Heart left ventricle (tissue), 16 donors: ENCODE results near the gene AGO3. TPM values are rescaled to one million over a fixed set of nuclear protein-coding genes. Genes with fewer than 3 reads are reported as not detected.

ENCODE experiments used
- ATAC-seq, 4 donors: fragments of 200-7000 bp; cut with Tn5 transposase; one replicate each; pipeline ENCODE4 v1.9.1; 2020 to 2022; ENCODE audit warnings: moderate library complexity in 4 of 4, mild to moderate bottlenecking in 3 of 4, moderate number of reproducible peaks in 1 of 4
- DNase-seq, 5 donors: peaks; one replicate each; pipeline ENCODE4 v3.0.0-alpha.2; 2020
- H3K27ac ChIP-seq, 12 donors: fragments of 200-600 bp; sonication (generic) in 4 of 12; one replicate each; pipeline versions ENCODE4 v1.5.0 to v1.8.0; 2016 to 2022; ENCODE audit warnings: mild to moderate bottlenecking in 2 of 12
- H3K27me3 ChIP-seq, 9 donors: fragments of 200-600 bp; sonication (generic) in 2 of 9; one replicate each; pipeline versions ENCODE4 v1.5.1 to v1.8.0; 2016 to 2022; ENCODE audit warnings: mild to moderate bottlenecking in 3 of 9
- H3K36me3 ChIP-seq, 9 donors: fragments of 200-600 bp; sonication (generic) in 2 of 9; one replicate each; pipeline versions ENCODE4 v1.5.0 to v1.8.0; 2018 to 2022; ENCODE audit warnings: mild to moderate bottlenecking in 2 of 9
- H3K4me1 ChIP-seq, 12 donors: fragments of 200-600 bp; sonication (generic) in 4 of 12; one replicate each; pipeline versions ENCODE4 v1.5.0 to v1.8.0; 2016 to 2022; ENCODE audit warnings: mild to moderate bottlenecking in 3 of 12
- H3K4me3 ChIP-seq, 12 donors: fragments of 200-600 bp; sonication (generic) in 4 of 12; one replicate each; pipeline versions ENCODE4 v1.5.0 to v1.8.0; 2017 to 2022; ENCODE audit warnings: mild to moderate bottlenecking in 9 of 12, moderate library complexity in 4 of 12
- H3K9me3 ChIP-seq, 12 donors: fragments of 200-600 bp; sonication (generic) in 4 of 12; one replicate each; pipeline versions ENCODE4 v1.5.0 to v1.8.0; 2016 to 2022; ENCODE audit warnings: mild to moderate bottlenecking in 1 of 12
- CTCF ChIP-seq, 12 donors: fragments of 200-600 bp; sonication (generic) in 4 of 12; IDR thresholded peaks; one replicate each; pipeline versions ENCODE4 v1.5.0 to v1.8.0; 2018 to 2022; ENCODE audit warnings: antibody characterized with exemption in 12 of 12, mild to moderate bottlenecking in 5 of 12
- POLR2A ChIP-seq, 2 donors: fragments of 450-650 bp; IDR thresholded peaks; one replicate each; pipeline ENCODE4 v1.6.1; 2017; ENCODE audit warnings: antibody characterized with exemption in 2 of 2, mild to moderate bottlenecking in 2 of 2, moderate library complexity in 2 of 2
- WGBS, 4 donors: extraction: QIAGEN DNeasy Blood & Tissue Kit in 2 of 4; methylation state at CpG; one replicate each; pipeline versions ENCODE4 v1.1.5 to v1.1.7; 2013 to 2018; 5-methylcytosine and 5-hydroxymethylcytosine counted together
- intact Hi-C, 10 donors: fragments of 100-400 bp; cut with DNase I; formaldehyde crosslinking; loops; one replicate each; pipeline versions ENCODE4 v1.11.1 to v1.14.2; 2022
- polyA plus RNA-seq, 2 donors: library from polyadenylated mRNA; stranded (reverse); fragments of 200-250 nt; gene quantifications; one replicate each; pipeline ENCODE4 v1.2.3, GENCODE V29; 2013
- total RNA-seq, 9 donors: library from RNA; depleted of rRNA in 2 of 9; stranded (reverse); fragments of >200 nt in 2 of 9; fragmentation: NEBNext Ultra II Directional in 3 of 9; extraction: Animal tissue kit (Norgen Biotek cat#: 25700) in 3 of 9; gene quantifications; one replicate each; pipeline versions ENCODE4 v1.1.0 to v1.2.4, GENCODE V29; 2016 to 2023
- donor health status: ischemic (EF 13 %, LVEDD 7.1; RV severe dilation, severe dysfunction).
- donor health status: healthy with polysubstance abuse.
- donor health status: DM: no; HTN: yes; CAD: no.
- donor health status: DM: no; HTN: no; CAD: no.
- donor health status: ischemic (EF 25% LVEDD 6.9; RV normal size, moderate dysfunction).
- donor health status: ischemic (EF 25% LVEDD 5.7; RV mildly dilated, moderate dysfunction).
- donor health status: healthy.
- donor health status: DM: yes; HTN: yes; CAD: no.
- donor health status: ischemic (EF 35%, LVEDD 5.7; RV mildly dilated, moderate dysfunction).
- donor health status: nonischemic (EF 11% LVEDD 7.7; RV severe dilation, severe dysfunction).
- donor health status: DM: yes; HTN: yes; CAD: no.
- donor health status: PGD.
- donor health status: ischemic (EF 29% LVEDD 5.4; RV normal size, mild dysfunction).
- donor health status: nonischemic (EF 23%, LVEDD 6.1; RV moderate dilation, normal function).

AGO3 gene
- total and polyA plus RNA-seq, 11 donors: 2.8 to 18.8 (median 12.2) TPM

GRCh38 chr1:36118447-36119204, 187.7 kb downstream of the AGO3 start:
- TF ChIP-seq POLR2A (IDR thresholded peaks at IDR 0.05): no peak
- TF ChIP-seq CTCF (IDR thresholded peaks at IDR 0.05): no peak
- peaks cover 0 to 33% (median 0%) of the 10 kb centered on the region in 12 donors for H3K4me1 ChIP-seq
- DNase-seq (no peak), ATAC-seq (no peak)
- no peaks in the 10 kb centered on the region for H3K9me3 ChIP-seq
- no peaks in the 10 kb centered on the region for H3K36me3 ChIP-seq
- H3K27ac ChIP-seq: no peak overlapping the region
- H3K4me3 ChIP-seq: no peak overlapping the region
- 67 to 78% (median 73%) methylated on average over 7 to 10 of the region's 10 CpGs for WGBS, 4 donors
- no peaks in the 10 kb centered on the region for H3K27me3 ChIP-seq
- intact Hi-C loops: no loop called here

- Histone ChIP-seq H3K4me1 (peaks cover 0 to 41% (median 0%) of the 10 kb centered on the region in 12 donors), H3K9me3 (no peaks in the 10 kb centered on the region), H3K27me3 (peaks cover 0 to 8% (median 0%) of the 10 kb centered on the region in 9 donors), H3K36me3 (no peaks in the 10 kb centered on the region), H3K27ac (no peak overlapping the region), H3K4me3 (no peak overlapping the region)
- TF ChIP-seq CTCF (IDR thresholded peaks at IDR 0.05) (no peak), POLR2A (IDR thresholded peaks at IDR 0.05) (no peak)
- 47 to 55% (median 51%) methylated on average over 9 of the region's 9 CpGs for WGBS, 4 donors
- intact Hi-C loops: no loop called here
- DNase-seq (no peak), ATAC-seq (no peak)
These were observed 188.6 kb downstream of the AGO3 start for GRCh38 chr1:36119456-36119855.

Other genes with a start within 250 kb of the AGO3 start
- gene C1orf216, start 212.2 kb upstream of the AGO3 start, total RNA-seq: 10 to 100 TPM in 4 of 9 donors, 1 to 10 TPM in 5; 8.4 to 13.6 (median 9.9) TPM
- gene C1orf216, start 212.2 kb upstream of the AGO3 start, polyA plus RNA-seq: 10 to 100 TPM in 1 of 2 donors, 1 to 10 TPM in 1; 5.1 to 14.7 TPM
- gene CLSPN, start 161.1 kb upstream of the AGO3 start, total RNA-seq: 1 to 10 TPM in 1 of 9 donors, under 1 TPM in 8; 0.22 to 6.3 (median 0.35) TPM
- gene CLSPN, start 161.1 kb upstream of the AGO3 start, polyA plus RNA-seq: under 1 TPM; 0.23 to 0.25 TPM
- 10 to 100 TPM; 12.4 to 24.8 (median 18.8) TPM for gene AGO4, start 123.1 kb upstream of the AGO3 start, total RNA-seq
- gene AGO4, start 123.1 kb upstream of the AGO3 start, polyA plus RNA-seq: 10 to 100 TPM in 1 of 2 donors, 1 to 10 TPM in 1; 6.2 to 10.2 TPM
- gene AGO1, start 47.9 kb upstream of the AGO3 start, total RNA-seq: 10 to 100 TPM; 16.8 to 27.0 (median 20.7) TPM
- gene AGO1, start 47.9 kb upstream of the AGO3 start, polyA plus RNA-seq: 1 to 10 TPM; 3.0 to 6.2 TPM
- gene TEKT2, start 153.0 kb downstream of the AGO3 start, total RNA-seq: under 1 TPM in 3 of 9 donors, not detected in 6; 0.17 to 0.23 (median 0.20) TPM
- under 1 TPM in 1 of 2 donors, not detected in 1; 0.07 TPM for gene TEKT2, start 153.0 kb downstream of the AGO3 start, polyA plus RNA-seq
- gene ADPRS, start 157.8 kb downstream of the AGO3 start, total RNA-seq: 10 to 100 TPM; 11.3 to 49.0 (median 16.9) TPM
- gene ADPRS, start 157.8 kb downstream of the AGO3 start, polyA plus RNA-seq: 10 to 100 TPM; 23.2 to 31.2 TPM
- gene COL8A2, start 194.1 kb downstream of the AGO3 start, total RNA-seq: 1 to 10 TPM in 5 of 9 donors, under 1 TPM in 4; 0.33 to 2.6 (median 1.1) TPM
- under 1 TPM; 0.34 to 0.53 TPM for gene COL8A2, start 194.1 kb downstream of the AGO3 start, polyA plus RNA-seq
- gene TRAPPC3, start 218.4 kb downstream of the AGO3 start, total RNA-seq: 10 to 100 TPM; 45.3 to 77.2 (median 52.9) TPM
- gene TRAPPC3, start 218.4 kb downstream of the AGO3 start, polyA plus RNA-seq: 10 to 100 TPM; 40.8 to 89.6 TPM
- 100 to 1,000 TPM; 249 to 706 (median 328) TPM for gene MAP7D1, start 225.1 kb downstream of the AGO3 start, total RNA-seq
- gene MAP7D1, start 225.1 kb downstream of the AGO3 start, polyA plus RNA-seq: 100 to 1,000 TPM; 236 to 331 TPM